Measurements from ENCODE around the gene CTXN3.

CTXN3 gene

DNA sequence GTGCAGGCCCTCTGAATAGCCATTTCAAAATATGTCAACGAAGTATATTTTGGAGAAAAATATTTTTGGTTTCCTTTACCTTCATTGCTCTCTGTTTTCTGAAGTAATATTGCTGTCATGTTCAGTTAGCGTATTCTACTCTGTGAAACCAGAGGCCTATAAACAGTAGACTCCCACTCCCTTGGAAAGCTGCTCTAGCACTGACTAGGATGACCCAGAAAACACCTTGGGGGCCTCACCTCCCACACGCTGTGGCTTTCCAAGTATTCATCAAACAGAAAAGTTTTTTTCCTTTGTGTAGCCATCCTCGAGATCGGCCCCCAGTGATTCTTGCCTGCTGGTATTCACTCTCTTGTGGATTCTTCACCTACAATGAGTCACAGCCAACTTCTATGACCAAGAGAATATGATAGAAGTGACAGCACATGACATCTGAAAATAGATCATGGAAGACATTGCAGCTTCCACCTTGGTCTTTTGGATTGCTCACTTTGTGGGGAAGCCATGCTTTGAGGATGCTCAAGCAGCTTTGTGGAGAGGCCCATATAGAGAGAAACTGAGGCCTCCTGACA is 28.9 kb upstream of the CTXN3 start:
- no peak for TF ChIP-seq CTCF (IDR thresholded peaks at IDR 0.05; ENCODE audit: borderline replicate concordance, control extremely low read depth, extremely low read depth, insufficient read depth, missing control alignments)

DNA sequence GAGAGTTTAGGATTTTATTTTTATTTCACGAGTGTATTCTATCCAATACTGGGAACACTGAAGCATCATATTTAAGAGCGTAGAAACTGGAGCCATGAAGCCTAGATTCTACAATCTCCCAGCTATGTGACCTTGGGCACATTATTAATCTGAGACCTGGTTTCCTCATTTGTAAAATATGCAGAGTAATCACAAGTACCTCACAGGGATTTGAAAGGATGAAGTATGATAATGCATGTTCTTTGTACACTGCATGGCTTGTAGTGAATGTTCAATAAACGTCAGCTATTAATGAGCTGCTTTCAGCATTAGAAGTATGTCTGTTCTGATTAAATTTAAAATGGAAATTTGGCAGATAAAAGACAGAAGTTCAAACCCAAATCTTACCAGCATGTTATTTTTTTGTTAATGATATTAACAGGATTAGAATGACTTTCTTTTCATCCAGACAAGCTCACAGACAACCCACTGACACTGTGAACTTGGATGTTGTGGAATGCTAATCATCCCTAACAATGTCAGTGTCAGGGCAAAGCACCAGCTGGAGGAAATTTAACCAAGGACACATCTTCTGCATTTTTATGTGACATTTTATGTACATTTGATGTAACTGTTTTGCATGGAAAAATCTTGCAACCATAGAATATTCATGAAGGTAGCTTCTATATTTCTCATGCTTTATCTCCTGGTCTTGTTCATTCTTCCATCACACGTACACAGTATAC is 27.1 kb upstream of the CTXN3 start:
- no peak for DNase-seq (ENCODE audit: low spot score)
- no peak for TF ChIP-seq CTCF (IDR thresholded peaks at IDR 0.05; ENCODE audit: borderline replicate concordance, control extremely low read depth, extremely low read depth, insufficient read depth, missing control alignments)
- in situ Hi-C loops (cut with MboI; ENCODE audit: low sequenced_read_pairs, unreplicated experiment), result no loop called here

More for the DNA sequence above, 28.9 kb upstream of the CTXN3 start:
- DNase-seq (ENCODE audit: low spot score), result no peak
- in situ Hi-C loops (cut with MboI; ENCODE audit: low sequenced_read_pairs, unreplicated experiment), result no loop called here

DNA sequence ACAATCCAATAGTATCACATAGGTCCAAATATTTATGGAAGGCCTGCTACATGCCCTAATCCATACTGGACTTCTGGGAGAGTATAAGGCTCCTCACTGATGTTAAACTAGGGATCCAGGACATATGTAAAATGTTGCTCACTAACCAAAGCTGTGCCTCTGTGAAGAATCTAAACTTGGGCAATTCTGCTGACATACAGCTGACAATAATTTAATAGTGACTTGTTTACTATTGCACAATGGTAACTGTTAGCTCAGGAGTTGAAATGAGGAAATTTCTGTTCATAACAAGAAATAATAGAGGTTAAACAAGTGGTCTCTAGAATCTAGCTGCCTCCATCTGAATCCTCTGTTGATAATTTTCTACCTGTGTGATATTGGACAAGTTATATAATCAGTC is 14.9 kb upstream of the CTXN3 start:
- in situ Hi-C loops (cut with MboI; ENCODE audit: low sequenced_read_pairs, unreplicated experiment), result no loop called here
- no peak for TF ChIP-seq CTCF (IDR thresholded peaks at IDR 0.05; ENCODE audit: borderline replicate concordance, control extremely low read depth, extremely low read depth, insufficient read depth, missing control alignments)
- no peak for DNase-seq (ENCODE audit: low spot score)

- in situ Hi-C loops (cut with MboI; ENCODE audit: low sequenced_read_pairs, unreplicated experiment), result no loop called here
- no peak for TF ChIP-seq CTCF (IDR thresholded peaks at IDR 0.05; ENCODE audit: borderline replicate concordance, control extremely low read depth, extremely low read depth, insufficient read depth, missing control alignments)
- no peak for DNase-seq (ENCODE audit: low spot score)
These were observed 9.1 kb upstream of the CTXN3 start for GRCh38 chr5:127639828-127640227.

GRCh38 chr5:127642949-127643348 is 5.9 kb upstream of the CTXN3 start:
- TF ChIP-seq CTCF (IDR thresholded peaks at IDR 0.05; ENCODE audit: borderline replicate concordance, control extremely low read depth, extremely low read depth, insufficient read depth, missing control alignments), result no peak

DNA sequence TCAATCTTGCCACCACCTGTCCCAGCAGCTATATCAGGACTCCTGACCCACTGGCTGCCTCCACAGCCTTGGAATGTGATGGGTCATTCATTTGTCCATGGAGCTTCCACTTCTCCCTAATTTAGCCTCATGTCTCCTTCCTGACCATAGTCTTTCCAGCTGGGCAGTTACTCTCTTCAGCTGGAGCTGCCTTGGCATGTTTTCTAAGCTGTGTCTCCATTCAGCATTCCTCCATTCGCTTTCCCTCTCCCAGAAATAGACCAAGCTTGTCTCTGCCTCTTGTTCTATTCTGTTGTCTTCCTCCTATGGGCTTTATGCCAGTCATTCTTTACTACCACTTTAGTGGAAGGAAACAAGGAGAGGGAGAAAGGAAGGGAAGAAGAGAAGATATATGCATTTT is 5.3 kb upstream of the CTXN3 start:
- in situ Hi-C loops (cut with MboI; ENCODE audit: low sequenced_read_pairs, unreplicated experiment), result no loop called here
- DNase-seq (ENCODE audit: low spot score), result no peak
- TF ChIP-seq CTCF (IDR thresholded peaks at IDR 0.05; ENCODE audit: borderline replicate concordance, control extremely low read depth, extremely low read depth, insufficient read depth, missing control alignments), result no peak

More at GRCh38 chr5:127642949-127643348, 5.9 kb upstream of the CTXN3 start:
- in situ Hi-C loops (cut with MboI; ENCODE audit: low sequenced_read_pairs, unreplicated experiment), result no loop called here
- no peak for DNase-seq (ENCODE audit: low spot score)
